ENCODE data around the gene ARHGAP10.
"Not testable (repeated sequence)": the region's sequence is repeated elsewhere in the genome, so short reads cannot be mapped to it uniquely, and the experiment has no call there.

ARHGAP10 gene

GRCh38 chr4:147854154-147854553 is 122.3 kb downstream of the ARHGAP10 start:
- no peak for DNase-seq

GRCh38 chr4:147855571-147856009 is 123.7 kb downstream of the ARHGAP10 start:
- DNase-seq, result no peak

- no peak for DNase-seq
These were observed 129.1 kb downstream of the ARHGAP10 start for GRCh38 chr4:147860960-147861359.

- DNase-seq, result no peak
These were observed 130.3 kb downstream of the ARHGAP10 start for GRCh38 chr4:147862043-147862692.

- DNase-seq, result no peak
These were observed 131.3 kb downstream of the ARHGAP10 start for GRCh38 chr4:147863111-147863747.

- no peak for DNase-seq
These were observed 132.1 kb downstream of the ARHGAP10 start for GRCh38 chr4:147863808-147864472.

GRCh38 chr4:147864607-147865006 is 132.7 kb downstream of the ARHGAP10 start:
- no peak for DNase-seq

GRCh38 chr4:147865926-147866325 is 134.0 kb downstream of the ARHGAP10 start:
- no peak for DNase-seq

- DNase-seq, result peak; percentile 96
These were observed 134.8 kb downstream of the ARHGAP10 start for GRCh38 chr4:147866532-147867271.

- no peak for DNase-seq
These were observed 142.2 kb downstream of the ARHGAP10 start for GRCh38 chr4:147874109-147874508.

GRCh38 chr4:147877308-147877771 is 145.5 kb downstream of the ARHGAP10 start:
- no peak for DNase-seq

GRCh38 chr4:147879676-147880075 is 147.8 kb downstream of the ARHGAP10 start:
- no peak for DNase-seq

GRCh38 chr4:147880511-147880910 is 148.6 kb downstream of the ARHGAP10 start:
- DNase-seq, result no peak

- DNase-seq, result no peak
These were observed 152.6 kb downstream of the ARHGAP10 start for GRCh38 chr4:147884536-147884935.

- DNase-seq, result not testable (repeated sequence)
These were observed 153.3 kb downstream of the ARHGAP10 start for GRCh38 chr4:147885216-147885615.

- DNase-seq, result no peak
These were observed 159.7 kb downstream of the ARHGAP10 start for GRCh38 chr4:147891476-147892115.

- no peak for DNase-seq
These were observed 167.6 kb downstream of the ARHGAP10 start for GRCh38 chr4:147899512-147899911.

GRCh38 chr4:147901388-147901787 is 169.5 kb downstream of the ARHGAP10 start:
- DNase-seq, result no peak

GRCh38 chr4:147901916-147902315 is 170.0 kb downstream of the ARHGAP10 start:
- DNase-seq, result no peak

GRCh38 chr4:147909225-147909624 is 177.3 kb downstream of the ARHGAP10 start:
- DNase-seq, result no peak

- DNase-seq, result no peak
These were observed 178.4 kb downstream of the ARHGAP10 start for GRCh38 chr4:147910315-147910714.

GRCh38 chr4:147912106-147912505 is 180.2 kb downstream of the ARHGAP10 start:
- not testable (repeated sequence) for DNase-seq

GRCh38 chr4:147913137-147913536 is 181.2 kb downstream of the ARHGAP10 start:
- no peak for DNase-seq

Data from T-helper 9 cell (primary cell).